ENCODE data around the gene ZNF83.
"Not testable (repeated sequence)": the region's sequence is repeated elsewhere in the genome, so short reads cannot be mapped to it uniquely, and the experiment has no call there.

Gene ZNF83

GRCh38 chr19:52638601-52639000 lies 446 bp upstream of the ZNF83 start:
- no peak overlapping the region for H3K9ac ChIP-seq (ENCODE audit: low read length)
- no peaks in the 10 kb centered on the region for H3K9me2 ChIP-seq (ENCODE audit: low read depth, low read length)
- H2AFZ ChIP-seq (ENCODE audit: low read length), result no peak overlapping the region
- H3K27ac ChIP-seq (ENCODE audit: low read depth, low read length, poor library complexity, severe bottlenecking), result no peak overlapping the region
- H3K4me1 ChIP-seq (ENCODE audit: insufficient read depth, low read length, severe bottlenecking), result peaks cover 8% of the 10 kb centered on the region
- H3F3A ChIP-seq (ENCODE audit: insufficient read depth, low read length), result no peaks in the 10 kb centered on the region
- peak overlapping the region; percentile 77 for H3K4me2 ChIP-seq (ENCODE audit: low read length)
- peaks cover 20% of the 10 kb centered on the region for H3K36me3 ChIP-seq (ENCODE audit: insufficient read depth, low read length)
- no peaks in the 10 kb centered on the region for H3K27me3 ChIP-seq (ENCODE audit: insufficient read depth, low read length)
- no peaks in the 10 kb centered on the region for H3K9me3 ChIP-seq (ENCODE audit: low read length)
- no peaks in the 10 kb centered on the region for H4K20me1 ChIP-seq (ENCODE audit: insufficient read depth, low read length)
- H3K4me3 ChIP-seq (ENCODE audit: low read depth, low read length, poor library complexity, severe bottlenecking), result peak overlapping the region; percentile 90
- no peak for TF ChIP-seq EZH2 (IDR thresholded peaks at IDR 0.05; ENCODE audit: borderline replicate concordance, low read length)
- no peaks in the 10 kb centered on the region for H3K79me2 ChIP-seq (ENCODE audit: insufficient read depth, low read length)

GRCh38 chr19:52635786-52636570 lies 2.2 kb downstream of the ZNF83 start:
- Histone ChIP-seq H3K36me3 (ENCODE audit: insufficient read depth, low read length) (peaks cover 26% of the 10 kb centered on the region), H3K27me3 (ENCODE audit: insufficient read depth, low read length) (no peaks in the 10 kb centered on the region), H3K27ac (ENCODE audit: low read depth, low read length, poor library complexity, severe bottlenecking) (no peak overlapping the region), H3K9me3 (ENCODE audit: low read length) (no peaks in the 10 kb centered on the region), H3K4me2 (ENCODE audit: low read length) (no peak overlapping the region), H4K20me1 (ENCODE audit: insufficient read depth, low read length) (no peaks in the 10 kb centered on the region), H3K9me2 (ENCODE audit: low read depth, low read length) (no peaks in the 10 kb centered on the region), H2AFZ (ENCODE audit: low read length) (no peak overlapping the region), H3F3A (ENCODE audit: insufficient read depth, low read length) (no peaks in the 10 kb centered on the region), H3K9ac (ENCODE audit: low read length) (no peak overlapping the region), H3K79me2 (ENCODE audit: insufficient read depth, low read length) (no peaks in the 10 kb centered on the region), H3K4me1 (ENCODE audit: insufficient read depth, low read length, severe bottlenecking) (peaks cover 8% of the 10 kb centered on the region), H3K4me3 (ENCODE audit: low read depth, low read length, poor library complexity, severe bottlenecking) (no peak overlapping the region)
- TF ChIP-seq EZH2 (IDR thresholded peaks at IDR 0.05; ENCODE audit: borderline replicate concordance, low read length) (no peak), CTCF (IDR thresholded peaks at IDR 0.05; ENCODE audit: low read length) (no peak)

- not testable (repeated sequence) for H3K9me2 ChIP-seq (ENCODE audit: low read depth, low read length)
- peaks cover 56% of the 10 kb centered on the region for H3K36me3 ChIP-seq (ENCODE audit: insufficient read depth, low read length)
These were observed 10.7 kb downstream of the ZNF83 start for GRCh38 chr19:52627441-52627840.

GRCh38 chr19:52626915-52627314 lies 11.2 kb downstream of the ZNF83 start:
- no peaks in the 10 kb centered on the region for H3K79me2 ChIP-seq (ENCODE audit: insufficient read depth, low read length)
- no peak overlapping the region for H3K4me3 ChIP-seq (ENCODE audit: low read depth, low read length, poor library complexity, severe bottlenecking)
- no peaks in the 10 kb centered on the region for H3K27me3 ChIP-seq (ENCODE audit: insufficient read depth, low read length)
- H3K4me2 ChIP-seq (ENCODE audit: low read length), result no peak overlapping the region
- H3K9me3 ChIP-seq (ENCODE audit: low read length), result peaks cover 3% of the 10 kb centered on the region; the same call in 1 of the 2 replicates
- TF ChIP-seq EZH2 (IDR thresholded peaks at IDR 0.05; ENCODE audit: borderline replicate concordance, low read length) (no peak), CTCF (IDR thresholded peaks at IDR 0.05; ENCODE audit: low read length) (no peak)
- H3K36me3 ChIP-seq (ENCODE audit: insufficient read depth, low read length), result peaks cover 62% of the 10 kb centered on the region
- H3K9ac ChIP-seq (ENCODE audit: low read length), result no peak overlapping the region
- H2AFZ ChIP-seq (ENCODE audit: low read length), result no peak overlapping the region
- H4K20me1 ChIP-seq (ENCODE audit: insufficient read depth, low read length), result no peaks in the 10 kb centered on the region
- H3K9me2 ChIP-seq (ENCODE audit: low read depth, low read length), result no peaks in the 10 kb centered on the region
- no peaks in the 10 kb centered on the region for H3K4me1 ChIP-seq (ENCODE audit: insufficient read depth, low read length, severe bottlenecking)
- H3F3A ChIP-seq (ENCODE audit: insufficient read depth, low read length), result no peaks in the 10 kb centered on the region
- H3K27ac ChIP-seq (ENCODE audit: low read depth, low read length, poor library complexity, severe bottlenecking), result no peak overlapping the region

More at GRCh38 chr19:52627441-52627840, 10.7 kb downstream of the ZNF83 start:
- H3K79me2 ChIP-seq (ENCODE audit: insufficient read depth, low read length); H3F3A ChIP-seq (ENCODE audit: insufficient read depth, low read length); H3K4me3 ChIP-seq (ENCODE audit: low read depth, low read length, poor library complexity, severe bottlenecking); H3K27me3 ChIP-seq (ENCODE audit: insufficient read depth, low read length); H3K4me2 ChIP-seq (ENCODE audit: low read length); H3K9me3 ChIP-seq (ENCODE audit: low read length); H3K9ac ChIP-seq (ENCODE audit: low read length); H4K20me1 ChIP-seq (ENCODE audit: insufficient read depth, low read length); H3K27ac ChIP-seq (ENCODE audit: low read depth, low read length, poor library complexity, severe bottlenecking); H2AFZ ChIP-seq (ENCODE audit: low read length); H3K4me1 ChIP-seq (ENCODE audit: insufficient read depth, low read length, severe bottlenecking): not testable (repeated sequence)
